Cardiac muscle cell (in vitro differentiated cells and primary cell): ENCODE data around the gene PHACTR3. TPM values are rescaled to one million over a fixed set of nuclear protein-coding genes. Genes with fewer than 3 reads are reported as not detected.
"Not testable (repeated sequence)": the region's sequence is repeated elsewhere in the genome, so short reads cannot be mapped to it uniquely, and the experiment has no call there.

ENCODE experiments used
- DNase-seq, 2 donors: peaks; one replicate each; pipeline versions ENCODE4 v3.0.0 to v3.0.0-alpha.2; 2010 to 2017; ENCODE audit warnings: low read depth in 1 of 2, low spot score in 1 of 2
- H3K27ac ChIP-seq: fragments of 200-600 bp; sonication (generic); 2 replicates; pipeline ENCODE4 v1.5.1; 2016
- H3K27me3 ChIP-seq: fragments of 200-600 bp; sonication (generic); 2 replicates; pipeline ENCODE4 v1.6.0; 2016; ENCODE audit warnings: control low read depth
- H3K36me3 ChIP-seq: fragments of 200-600 bp; sonication (generic); 2 replicates; pipeline ENCODE4 v1.5.1; 2016; ENCODE audit warnings: control low read depth
- H3K4me1 ChIP-seq: fragments of 200-600 bp; sonication (generic); 2 replicates; pipeline ENCODE4 v1.8.1; 2017; ENCODE audit warnings: low read depth, mild to moderate bottlenecking, mixed run types
- H3K4me3 ChIP-seq: fragments of 200-600 bp; sonication (generic); 2 replicates; pipeline ENCODE4 v1.5.1; 2016; ENCODE audit warnings: mild to moderate bottlenecking
- H3K9me3 ChIP-seq: fragments of 200-600 bp; sonication (generic); 2 replicates; pipeline ENCODE4 v1.5.1; 2017; ENCODE audit warnings: low read depth, mild to moderate bottlenecking, control low read depth
- CTCF ChIP-seq: IDR thresholded peaks from 2 replicates; pipeline ENCODE4 v1.5.1; 2012; ENCODE audit warnings: low read depth, mild to moderate bottlenecking, low read length
- polyA plus RNA-seq: library from polyadenylated mRNA; unstranded; fragments of >200 nt; fragmentation: Nextera tagmentation; extraction: Ambion mirVana; gene quantifications from 2 replicates; pipeline ENCODE4 v1.2.1, GENCODE V29; 2016
- total RNA-seq: library from RNA; depleted of rRNA; stranded (reverse); fragments of >200 nt; gene quantifications from 2 replicates; pipeline ENCODE4 v1.2.3, GENCODE V29; 2016

PHACTR3 gene
- total and polyA plus RNA-seq, 2 experiments from 2014 or later: 0.55 to 17.0 TPM

DNA sequence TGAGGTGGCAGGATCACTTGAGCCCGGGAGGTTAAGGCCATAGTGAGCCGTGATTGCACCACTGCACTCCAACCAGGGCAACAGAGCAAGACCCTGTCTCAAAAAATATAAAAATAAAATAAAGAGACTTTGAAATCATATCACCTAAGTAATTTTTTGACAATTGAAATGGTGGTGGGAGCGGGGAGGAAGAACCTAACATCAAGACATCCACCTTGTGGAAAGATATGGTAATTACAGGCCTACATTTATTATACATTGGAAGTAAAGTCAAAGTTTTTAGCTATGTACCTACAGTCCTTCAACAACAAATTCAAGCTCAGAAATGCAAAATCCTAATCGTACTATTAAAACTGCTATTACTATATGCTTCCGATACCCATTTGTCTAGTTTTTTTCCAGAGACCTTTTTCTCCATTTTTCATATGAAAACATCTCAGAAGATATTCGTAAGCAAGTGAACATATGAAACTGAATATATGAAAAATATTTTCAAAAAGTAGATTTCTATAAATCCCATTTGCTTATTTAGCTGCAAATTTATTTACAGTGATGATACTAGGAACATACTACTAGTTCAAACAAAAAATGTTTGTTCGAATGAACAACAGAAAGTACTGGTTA is 245.8 kb downstream of the PHACTR3 start:
- no peaks in the 10 kb centered on the region for H3K36me3 ChIP-seq
- peak; percentile 30 to 60 for DNase-seq
- no peaks in the 10 kb centered on the region for H3K4me1 ChIP-seq
- no peak overlapping the region for H3K4me3 ChIP-seq
- peaks cover 3% of the 10 kb centered on the region for H3K9me3 ChIP-seq
- peak; percentile 65 for TF ChIP-seq CTCF
- no peak overlapping the region for H3K27ac ChIP-seq
- H3K27me3 ChIP-seq: no peaks in the 10 kb centered on the region

DNA sequence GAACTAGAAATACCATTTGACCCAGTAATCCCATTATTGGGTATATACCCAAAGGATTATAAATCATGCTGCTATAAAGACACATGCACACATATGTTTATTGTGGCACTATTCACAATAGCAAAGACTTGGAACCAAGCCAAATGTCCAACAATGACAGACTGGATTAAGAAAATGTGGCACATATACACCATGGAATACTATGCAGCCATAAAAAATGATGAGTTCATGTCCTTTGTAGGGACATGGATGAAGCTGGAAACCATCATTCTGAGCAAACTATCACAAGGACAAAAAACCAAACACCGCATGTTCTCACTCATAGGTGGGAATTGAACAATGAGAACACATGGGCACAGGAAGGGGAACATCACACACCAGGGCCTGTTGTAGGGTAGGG is 252.2 kb downstream of the PHACTR3 start:
- H3K4me1 ChIP-seq, H3K9me3 ChIP-seq, H3K4me3 ChIP-seq, H3K27ac ChIP-seq, H3K27me3 ChIP-seq, H3K36me3 ChIP-seq, DNase-seq: not testable (repeated sequence)

DNA sequence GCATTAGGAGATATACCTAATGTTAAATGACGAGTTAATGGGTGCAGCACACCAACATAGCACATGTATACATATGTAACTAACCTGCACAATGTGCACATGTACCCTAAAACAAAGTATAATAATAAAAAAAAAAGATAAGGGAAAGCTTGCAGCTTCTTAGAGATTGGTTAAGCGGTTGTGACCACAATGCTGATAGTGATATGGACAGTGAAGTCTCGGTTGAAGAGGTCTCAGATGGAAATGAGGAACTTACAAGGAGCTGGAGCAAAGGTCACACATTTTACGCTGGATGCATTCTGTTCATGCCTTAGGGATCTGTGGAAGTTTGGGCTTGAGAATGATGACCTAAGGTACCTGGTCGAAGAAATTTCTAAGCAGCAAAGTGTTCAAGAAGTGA is 252.6 kb downstream of the PHACTR3 start:
- H3K9me3 ChIP-seq, H3K4me1 ChIP-seq, H3K27me3 ChIP-seq, H3K27ac ChIP-seq, H3K36me3 ChIP-seq, H3K4me3 ChIP-seq, DNase-seq: not testable (repeated sequence)

GRCh38 chr20:59857966-59858365 is 253.6 kb downstream of the PHACTR3 start:
- DNase-seq: no peak
- no peaks in the 10 kb centered on the region for H3K4me1 ChIP-seq
- H3K27ac ChIP-seq: no peak overlapping the region
- no peak for TF ChIP-seq CTCF
- H3K9me3 ChIP-seq: no peaks in the 10 kb centered on the region
- no peaks in the 10 kb centered on the region for H3K27me3 ChIP-seq
- H3K36me3 ChIP-seq: no peaks in the 10 kb centered on the region
- H3K4me3 ChIP-seq: no peak overlapping the region

DNA sequence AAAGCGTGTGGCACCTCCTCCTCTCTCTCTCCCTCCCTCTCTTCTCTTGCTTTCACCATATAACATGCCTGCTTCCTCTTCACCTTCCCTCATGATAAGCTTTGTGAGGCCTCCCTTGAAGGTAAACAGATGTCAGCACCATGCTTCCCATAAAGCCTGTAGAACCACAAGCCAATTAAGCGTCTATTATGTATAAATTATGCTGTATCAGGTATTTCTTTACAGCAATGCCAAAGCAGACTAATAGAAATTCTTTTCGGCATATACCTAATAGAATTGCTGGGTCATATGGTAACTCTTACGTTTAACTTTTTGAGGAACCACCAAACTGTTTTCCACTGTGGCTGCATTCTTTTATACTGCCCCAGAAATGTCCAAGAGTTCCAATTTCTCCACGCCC is 254.1 kb downstream of the PHACTR3 start:
- H3K9me3 ChIP-seq: no peaks in the 10 kb centered on the region

GRCh38 chr20:59861401-59861800 is 257.1 kb downstream of the PHACTR3 start:
- H3K9me3 ChIP-seq: no peaks in the 10 kb centered on the region
- H3K36me3 ChIP-seq: no peaks in the 10 kb centered on the region
- H3K27me3 ChIP-seq: no peaks in the 10 kb centered on the region
- H3K4me3 ChIP-seq: no peak overlapping the region
- no peak overlapping the region for H3K27ac ChIP-seq
- no peaks in the 10 kb centered on the region for H3K4me1 ChIP-seq
- TF ChIP-seq CTCF: no peak
- DNase-seq: no peak

More for the DNA sequence above, 254.1 kb downstream of the PHACTR3 start:
- Histone ChIP-seq H3K27ac (no peak overlapping the region), H3K36me3 (no peaks in the 10 kb centered on the region), H3K4me3 (no peak overlapping the region), H3K4me1 (no peaks in the 10 kb centered on the region), H3K27me3 (no peaks in the 10 kb centered on the region)
- no peak for TF ChIP-seq CTCF
- no peak for DNase-seq

DNA sequence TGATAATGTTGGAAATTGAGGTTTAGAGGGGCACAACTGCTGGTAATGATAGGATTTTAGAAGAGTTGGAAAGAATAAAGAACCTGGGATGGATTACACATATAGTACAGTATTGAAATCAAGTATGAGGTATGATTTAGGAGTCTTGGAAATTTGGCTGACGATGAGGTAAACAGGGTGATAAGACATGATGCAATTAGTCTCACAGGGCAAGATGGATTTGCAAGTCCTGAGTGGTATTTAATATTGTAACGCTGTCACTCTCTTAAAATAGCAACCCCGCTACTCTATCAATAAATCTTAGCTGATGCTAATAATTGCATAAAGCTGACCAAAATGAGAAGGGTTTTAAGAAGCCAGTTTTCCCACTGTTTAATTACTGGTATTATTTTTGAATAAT is 258.7 kb downstream of the PHACTR3 start:
- Histone ChIP-seq H3K27me3 (no peaks in the 10 kb centered on the region), H3K4me3 (no peak overlapping the region), H3K4me1 (no peaks in the 10 kb centered on the region), H3K9me3 (no peaks in the 10 kb centered on the region), H3K27ac (no peak overlapping the region), H3K36me3 (no peaks in the 10 kb centered on the region)
- no peak for DNase-seq
- TF ChIP-seq CTCF: no peak
